Activated T-cell treated with anti-CD3 and anti-CD28 coated beads for 1 hour (primary cell): Measurements from ENCODE around the gene TRIB2.

Experiments used
- DNase-seq: peaks from one replicate; pipeline ENCODE4 v3.0.0-alpha.2; 2020; ENCODE audit warnings: low read depth

The TRIB2 gene

GRCh38 chr2:12720754-12721378 lies 4.1 kb downstream of the TRIB2 start:
- DNase-seq: no peak

GRCh38 chr2:12721566-12722446 lies 5.1 kb downstream of the TRIB2 start:
- no peak for DNase-seq

- no peak for DNase-seq
Observed at GRCh38 chr2:12722447-12723316, 5.9 kb downstream of the TRIB2 start.

- DNase-seq: no peak
Observed at GRCh38 chr2:12723736-12724463, 7.2 kb downstream of the TRIB2 start.

GRCh38 chr2:12725233-12726187 lies 8.8 kb downstream of the TRIB2 start:
- no peak for DNase-seq

GRCh38 chr2:12726271-12726670 lies 9.5 kb downstream of the TRIB2 start:
- no peak for DNase-seq

GRCh38 chr2:12727065-12727464 lies 10.3 kb downstream of the TRIB2 start:
- DNase-seq: no peak

GRCh38 chr2:12727641-12728040 lies 10.9 kb downstream of the TRIB2 start:
- DNase-seq: no peak

GRCh38 chr2:12728221-12728777 lies 11.6 kb downstream of the TRIB2 start:
- peak; percentile 20 for DNase-seq

GRCh38 chr2:12730265-12730664 lies 13.5 kb downstream of the TRIB2 start:
- no peak for DNase-seq

- no peak for DNase-seq
Observed at GRCh38 chr2:12731701-12732280, 15.1 kb downstream of the TRIB2 start.

- DNase-seq: no peak
Observed at GRCh38 chr2:12732651-12733050, 15.9 kb downstream of the TRIB2 start.

- DNase-seq: no peak
Observed at GRCh38 chr2:12733846-12734245, 17.1 kb downstream of the TRIB2 start.

- no peak for DNase-seq
Observed at GRCh38 chr2:12734914-12735654, 18.3 kb downstream of the TRIB2 start.

- DNase-seq: no peak
Observed at GRCh38 chr2:12737297-12737696, 20.6 kb downstream of the TRIB2 start.

- no peak for DNase-seq
Observed at GRCh38 chr2:12737738-12738485, 21.2 kb downstream of the TRIB2 start.

GRCh38 chr2:12739721-12740254 lies 23.1 kb downstream of the TRIB2 start:
- DNase-seq: no peak

- DNase-seq: no peak
Observed at GRCh38 chr2:12741380-12741779, 24.6 kb downstream of the TRIB2 start.
